Testis (tissue), 2 donors: Measurements from ENCODE around the gene RGS16.

Experiments
- POLR2A ChIP-seq: fragments of 450-650 bp; IDR thresholded peaks from one replicate; pipeline ENCODE4 v1.6.1; 2017; ENCODE audit warnings: antibody characterized with exemption, mild to moderate bottlenecking, moderate library complexity
- TF ChIP-seq, protein P1 (sequence below), 3 experiments: fragments of 450-650 bp in 2 of 3; fragments of 200-600 bp in 1 of 3; sonication (generic) in 1 of 3; IDR thresholded peaks; one replicate each; pipeline ENCODE4 v1.5.1; 2016 to 2019; ENCODE audit warnings: antibody characterized with exemption in 3 of 3, mild to moderate bottlenecking in 2 of 3, moderate library complexity in 1 of 3

DNA sequence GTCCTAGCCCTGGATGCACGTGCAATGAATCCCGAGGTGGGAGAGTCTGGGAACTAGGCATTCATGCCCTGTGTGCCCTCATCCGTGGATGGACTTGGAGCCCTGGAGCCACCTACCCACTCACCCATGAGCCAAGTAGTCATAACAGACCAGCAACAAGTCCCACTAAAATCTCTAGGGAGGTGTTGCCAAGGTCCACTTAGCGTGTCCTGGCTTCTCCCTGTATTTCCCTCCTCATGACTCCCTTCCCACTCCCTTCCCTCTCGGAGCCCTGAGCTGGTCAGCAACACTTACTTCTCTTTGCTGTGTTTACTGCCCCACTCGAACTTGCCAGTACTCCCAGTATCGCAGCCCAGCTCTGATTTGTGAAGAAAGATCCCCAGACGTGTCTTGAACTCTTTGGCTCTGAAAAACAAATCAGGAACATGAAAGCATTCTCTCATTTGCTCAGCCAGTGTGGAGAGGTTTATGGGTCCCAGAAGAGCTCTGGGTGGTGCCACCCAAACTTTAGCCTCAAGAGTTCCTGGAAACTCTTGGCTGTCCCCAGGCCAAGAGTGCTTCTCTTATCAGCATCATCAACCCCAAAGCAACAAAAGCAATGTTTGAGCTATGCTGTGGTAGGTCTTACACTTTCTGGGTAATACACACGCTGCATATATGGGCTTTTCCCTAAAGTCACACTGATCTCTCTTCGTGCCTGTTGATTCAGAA lies 1.1 kb downstream of the RGS16 start:
- TF ChIP-seq, protein P1, sequence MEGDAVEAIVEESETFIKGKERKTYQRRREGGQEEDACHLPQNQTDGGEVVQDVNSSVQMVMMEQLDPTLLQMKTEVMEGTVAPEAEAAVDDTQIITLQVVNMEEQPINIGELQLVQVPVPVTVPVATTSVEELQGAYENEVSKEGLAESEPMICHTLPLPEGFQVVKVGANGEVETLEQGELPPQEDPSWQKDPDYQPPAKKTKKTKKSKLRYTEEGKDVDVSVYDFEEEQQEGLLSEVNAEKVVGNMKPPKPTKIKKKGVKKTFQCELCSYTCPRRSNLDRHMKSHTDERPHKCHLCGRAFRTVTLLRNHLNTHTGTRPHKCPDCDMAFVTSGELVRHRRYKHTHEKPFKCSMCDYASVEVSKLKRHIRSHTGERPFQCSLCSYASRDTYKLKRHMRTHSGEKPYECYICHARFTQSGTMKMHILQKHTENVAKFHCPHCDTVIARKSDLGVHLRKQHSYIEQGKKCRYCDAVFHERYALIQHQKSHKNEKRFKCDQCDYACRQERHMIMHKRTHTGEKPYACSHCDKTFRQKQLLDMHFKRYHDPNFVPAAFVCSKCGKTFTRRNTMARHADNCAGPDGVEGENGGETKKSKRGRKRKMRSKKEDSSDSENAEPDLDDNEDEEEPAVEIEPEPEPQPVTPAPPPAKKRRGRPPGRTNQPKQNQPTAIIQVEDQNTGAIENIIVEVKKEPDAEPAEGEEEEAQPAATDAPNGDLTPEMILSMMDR (IDR thresholded peaks at IDR 0.05): no peak
- TF ChIP-seq POLR2A: no peak
